ENCODE results near the gene KIAA0319L. TPM values are rescaled to one million over a fixed set of nuclear protein-coding genes. Genes with fewer than 3 reads are reported as not detected.

The KIAA0319L gene
- total RNA-seq, 2 experiments from 2014 or later: 25.3 to 44.9 TPM

GRCh38 chr1:35594005-35594760 lies 37.0 kb upstream of the KIAA0319L start:
- Histone ChIP-seq H3K9me3 (ENCODE audit: low read length) (no peaks in the 10 kb centered on the region), H3K9me2 (ENCODE audit: insufficient read depth, low read length) (no peaks in the 10 kb centered on the region), H3K27ac (ENCODE audit: low read depth, low read length, poor library complexity, severe bottlenecking) (no peak overlapping the region), H3K4me3 (ENCODE audit: low read depth, low read length, poor library complexity, severe bottlenecking) (no peak overlapping the region), H3K4me1 (ENCODE audit: insufficient read depth, low read length, poor library complexity, severe bottlenecking) (no peaks in the 10 kb centered on the region), H3K79me2 (ENCODE audit: insufficient read depth, low read depth, low read length) (no peaks in the 10 kb centered on the region), H2AFZ (ENCODE audit: low read length) (no peak overlapping the region), H3K36me3 (ENCODE audit: insufficient read depth, low read length) (peaks cover 10% of the 10 kb centered on the region; the same call in 1 of the 2 replicates), H3K4me2 (ENCODE audit: low read length) (no peak overlapping the region), H4K20me1 (ENCODE audit: insufficient read depth, low read length) (no peaks in the 10 kb centered on the region)
- BruUV-seq (replicated peaks): no TSS peak
- intact Hi-C loops (cut with micrococcal nuclease; ENCODE audit: unreplicated experiment): no loop called here
- DNase-seq (ENCODE audit: low spot score): no peak
- POLR2A ChIA-PET: no interaction called here
- CTCF ChIA-PET (ENCODE audit: unreplicated experiment): no interaction called here
- TF ChIP-seq EZH2phosphoT487 (IDR thresholded peaks at IDR 0.05; ENCODE audit: borderline replicate concordance, low read depth, low read length) (no peak), CTCF (conservative IDR thresholded peaks at IDR 0.05; ENCODE audit: low read length) (no peak)

- H3K4me2 ChIP-seq (ENCODE audit: low read length): no peak overlapping the region
- peaks cover 6% of the 10 kb centered on the region; the same call in 1 of the 2 replicates for H3K36me3 ChIP-seq (ENCODE audit: insufficient read depth, low read length)
- no peak overlapping the region for H3K4me3 ChIP-seq (ENCODE audit: low read depth, low read length, poor library complexity, severe bottlenecking)
- CTCF ChIA-PET (ENCODE audit: unreplicated experiment): no interaction called here
- POLR2A ChIA-PET: no interaction called here
- TF ChIP-seq EZH2phosphoT487 (IDR thresholded peaks at IDR 0.05; ENCODE audit: borderline replicate concordance, low read depth, low read length) (no peak), CTCF (conservative IDR thresholded peaks at IDR 0.05; ENCODE audit: low read length) (no peak)
- no peaks in the 10 kb centered on the region for H3K4me1 ChIP-seq (ENCODE audit: insufficient read depth, low read length, poor library complexity, severe bottlenecking)
- no peaks in the 10 kb centered on the region for H3K79me2 ChIP-seq (ENCODE audit: insufficient read depth, low read depth, low read length)
- H2AFZ ChIP-seq (ENCODE audit: low read length): no peak overlapping the region
- H4K20me1 ChIP-seq (ENCODE audit: insufficient read depth, low read length): no peaks in the 10 kb centered on the region
- no peak for DNase-seq (ENCODE audit: low spot score)
- no TSS peak for BruUV-seq (replicated peaks)
- no peak overlapping the region for H3K27ac ChIP-seq (ENCODE audit: low read depth, low read length, poor library complexity, severe bottlenecking)
- no peaks in the 10 kb centered on the region for H3K9me2 ChIP-seq (ENCODE audit: insufficient read depth, low read length)
- no peaks in the 10 kb centered on the region for H3K9me3 ChIP-seq (ENCODE audit: low read length)
- intact Hi-C loops (cut with micrococcal nuclease; ENCODE audit: unreplicated experiment): no loop called here
These were observed 36.0 kb upstream of the KIAA0319L start for GRCh38 chr1:35592991-35593769.

- no peaks in the 10 kb centered on the region for H4K20me1 ChIP-seq (ENCODE audit: insufficient read depth, low read length)
- no peak overlapping the region for H3K27ac ChIP-seq (ENCODE audit: low read depth, low read length, poor library complexity, severe bottlenecking)
- DNase-seq (ENCODE audit: low spot score): no peak
- CTCF ChIA-PET (ENCODE audit: unreplicated experiment): no interaction called here
- no peaks in the 10 kb centered on the region for H3K79me2 ChIP-seq (ENCODE audit: insufficient read depth, low read depth, low read length)
- no peaks in the 10 kb centered on the region for H3K9me2 ChIP-seq (ENCODE audit: insufficient read depth, low read length)
- H3K36me3 ChIP-seq (ENCODE audit: insufficient read depth, low read length): peaks cover 6% of the 10 kb centered on the region; the same call in 1 of the 2 replicates
- intact Hi-C loops (cut with micrococcal nuclease; ENCODE audit: unreplicated experiment): no loop called here
- POLR2A ChIA-PET: no interaction called here
- H3K4me2 ChIP-seq (ENCODE audit: low read length): no peak overlapping the region
- no peaks in the 10 kb centered on the region for H3K9me3 ChIP-seq (ENCODE audit: low read length)
- no peak overlapping the region for H2AFZ ChIP-seq (ENCODE audit: low read length)
- H3K4me1 ChIP-seq (ENCODE audit: insufficient read depth, low read length, poor library complexity, severe bottlenecking): no peaks in the 10 kb centered on the region
- BruUV-seq (replicated peaks): no TSS peak
- TF ChIP-seq CTCF (conservative IDR thresholded peaks at IDR 0.05; ENCODE audit: low read length): no peak
- no peak for TF ChIP-seq EZH2phosphoT487 (IDR thresholded peaks at IDR 0.05; ENCODE audit: borderline replicate concordance, low read depth, low read length)
- H3K4me3 ChIP-seq (ENCODE audit: low read depth, low read length, poor library complexity, severe bottlenecking): no peak overlapping the region
These were observed 34.0 kb upstream of the KIAA0319L start for GRCh38 chr1:35591211-35591610.

All from OCI-LY7 (cell line).